Heart left ventricle (tissue), 13 donors: Measurements from ENCODE around the gene SIGLEC1.

Source experiments
- POLR2A ChIP-seq, 2 donors: fragments of 450-650 bp; IDR thresholded peaks; one replicate each; pipeline ENCODE4 v1.6.1; 2017; ENCODE audit warnings: antibody characterized with exemption in 2 of 2, mild to moderate bottlenecking in 2 of 2, moderate library complexity in 2 of 2
- TF ChIP-seq, protein P1 (sequence below), 12 donors: fragments of 200-600 bp; sonication (generic) in 4 of 12; IDR thresholded peaks; one replicate each; pipeline versions ENCODE4 v1.5.0 to v1.8.0; 2018 to 2022; ENCODE audit warnings: antibody characterized with exemption in 12 of 12, mild to moderate bottlenecking in 5 of 12
- donor health status: ischemic (EF 13 %, LVEDD 7.1; RV severe dilation, severe dysfunction).
- donor health status: DM: no; HTN: yes; CAD: no.
- donor health status: DM: no; HTN: no; CAD: no.
- donor health status: ischemic (EF 25% LVEDD 6.9; RV normal size, moderate dysfunction).
- donor health status: ischemic (EF 25% LVEDD 5.7; RV mildly dilated, moderate dysfunction).
- donor health status: ischemic (EF 35%, LVEDD 5.7; RV mildly dilated, moderate dysfunction).
- donor health status: nonischemic (EF 11% LVEDD 7.7; RV severe dilation, severe dysfunction).
- donor health status: DM: yes; HTN: yes; CAD: no.
- donor health status: PGD.
- donor health status: ischemic (EF 29% LVEDD 5.4; RV normal size, mild dysfunction).
- donor health status: nonischemic (EF 23%, LVEDD 6.1; RV moderate dilation, normal function).

DNA sequence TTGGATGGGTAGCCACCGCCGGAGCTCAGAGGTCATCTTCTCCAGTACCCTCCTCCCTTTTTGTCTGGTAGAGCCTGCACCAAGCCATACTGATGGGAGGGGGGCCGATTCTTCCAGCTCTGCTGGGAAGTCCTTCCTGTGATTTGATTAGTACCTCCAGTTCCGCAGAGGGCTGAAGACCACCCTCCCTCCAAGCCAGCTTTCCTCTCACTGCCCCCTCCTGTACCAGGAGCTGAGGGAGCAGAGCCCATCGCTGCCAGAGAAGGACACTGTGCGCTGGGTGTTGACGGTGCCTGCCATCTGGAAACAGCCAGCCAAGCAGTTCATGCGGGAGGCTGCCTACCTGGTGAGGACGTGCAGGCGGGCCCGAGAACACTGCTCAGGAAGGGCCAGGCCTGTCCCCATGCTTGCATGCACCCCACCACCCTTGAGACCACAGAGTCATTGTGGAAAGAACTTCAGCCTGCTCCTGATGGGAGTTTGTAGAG, 33.3 kb upstream of the SIGLEC1 start:
- TF ChIP-seq, protein P1, sequence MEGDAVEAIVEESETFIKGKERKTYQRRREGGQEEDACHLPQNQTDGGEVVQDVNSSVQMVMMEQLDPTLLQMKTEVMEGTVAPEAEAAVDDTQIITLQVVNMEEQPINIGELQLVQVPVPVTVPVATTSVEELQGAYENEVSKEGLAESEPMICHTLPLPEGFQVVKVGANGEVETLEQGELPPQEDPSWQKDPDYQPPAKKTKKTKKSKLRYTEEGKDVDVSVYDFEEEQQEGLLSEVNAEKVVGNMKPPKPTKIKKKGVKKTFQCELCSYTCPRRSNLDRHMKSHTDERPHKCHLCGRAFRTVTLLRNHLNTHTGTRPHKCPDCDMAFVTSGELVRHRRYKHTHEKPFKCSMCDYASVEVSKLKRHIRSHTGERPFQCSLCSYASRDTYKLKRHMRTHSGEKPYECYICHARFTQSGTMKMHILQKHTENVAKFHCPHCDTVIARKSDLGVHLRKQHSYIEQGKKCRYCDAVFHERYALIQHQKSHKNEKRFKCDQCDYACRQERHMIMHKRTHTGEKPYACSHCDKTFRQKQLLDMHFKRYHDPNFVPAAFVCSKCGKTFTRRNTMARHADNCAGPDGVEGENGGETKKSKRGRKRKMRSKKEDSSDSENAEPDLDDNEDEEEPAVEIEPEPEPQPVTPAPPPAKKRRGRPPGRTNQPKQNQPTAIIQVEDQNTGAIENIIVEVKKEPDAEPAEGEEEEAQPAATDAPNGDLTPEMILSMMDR (IDR thresholded peaks at IDR 0.05), result no peak
- TF ChIP-seq POLR2A (IDR thresholded peaks at IDR 0.05), result no peak
